Measurements from ENCODE around the gene SLC25A23. TPM values are rescaled to one million over a fixed set of nuclear protein-coding genes. Genes with fewer than 3 reads are reported as not detected.

The SLC25A23 gene
- total and polyA plus RNA-seq, 10 of the 15 experiments (the other 5 are each of a cell fraction or from before 2014, with no cell fraction given), result 10.2 to 85.8 (median 50.0) TPM

GRCh38 chr19:6471076-6471475 lies 11.5 kb upstream of the SLC25A23 start:
- RAD21 ChIA-PET (ENCODE audit: unreplicated experiment), result interaction anchor here (1.0 kb wide), 1 partner anchor 10 kb away, joined by 3 read pairs; no protein-coding TSS in a partner anchor
- intact Hi-C loops (cut with micrococcal nuclease; ENCODE audit: unreplicated experiment), result no loop called here
- BruUV-seq (replicated peaks), result no TSS peak
- Histone ChIP-seq H3K4me1 (ENCODE audit: control insufficient read depth, insufficient read depth, low read length) (no peaks in the 10 kb centered on the region), H3K4me3 (no peak overlapping the region), H3K9me3 (replicated peaks; ENCODE audit: control insufficient read depth, insufficient read depth, low read length) (no peaks in the 10 kb centered on the region; the same call in 2 of the 3 replicates), H3K79me2 (ENCODE audit: control insufficient read depth, insufficient read depth, low read length) (no peaks in the 10 kb centered on the region), H3K4me2 (ENCODE audit: control insufficient read depth, insufficient read depth) (no peak overlapping the region), H2AFZ (ENCODE audit: control insufficient read depth, low read depth, low read length) (no peak overlapping the region), H4K20me1 (ENCODE audit: control insufficient read depth, insufficient read depth) (no peaks in the 10 kb centered on the region), H3K36me3 (ENCODE audit: control insufficient read depth in 2 of 2, insufficient read depth in 2 of 2, low read length in 1 of 2) (peaks cover 4 to 7% of the 10 kb centered on the region in 2 experiments; a peak in 3 of 4 replicates), H3K27ac (ENCODE audit: control insufficient read depth, insufficient read depth) (no peak overlapping the region), H3K27me3 (replicated peaks in 1 of 2; ENCODE audit: control insufficient read depth in 2 of 2, insufficient read depth in 2 of 2, low read length in 1 of 2) (no peaks in the 10 kb centered on the region), H3K9ac (ENCODE audit: control insufficient read depth, insufficient read depth, low read length) (no peak overlapping the region)
- ATAC-seq, result no peak
- FAIRE-seq, result no peak
- POLR2A ChIA-PET, result interaction anchor here (0.6 kb wide), 1 partner anchor 14 kb away, joined by 3 read pairs; no protein-coding TSS in a partner anchor
- WGBS (ENCODE audit: insufficient coverage, insufficient replicate concordance, low lambda C conversion rate, missing lambda C conversion rate), result 90% methylated on average over 14 of the region's 14 CpGs
- in situ Hi-C loops (cut with MboI), result no loop called here
- CTCF ChIA-PET, result interaction anchor here (0.6 kb wide), 1 partner anchor 749 kb away, joined by 3 read pairs; no protein-coding TSS in a partner anchor
- no peak for DNase-seq (ENCODE audit: low read depth, low spot score)
- TF ChIP-seq NKRF (conservative IDR thresholded peaks at IDR 0.05) (no peak), IKZF1 (conservative IDR thresholded peaks at IDR 0.05) (no peak), CHD2 (IDR thresholded peaks at IDR 0.05; ENCODE audit: borderline replicate concordance, low read depth, low read length) (no peak), MYB (IDR thresholded peaks at IDR 0.05; ENCODE audit: borderline replicate concordance, low read depth, low read length) (no peak), GABPA (IDR thresholded peaks at IDR 0.05; ENCODE audit: low read depth) (no peak), ZNF687 (IDR thresholded peaks at IDR 0.05) (no peak), SREBF2 (IDR thresholded peaks at IDR 0.05; ENCODE audit: low read length) (no peak), SRF (IDR thresholded peaks at IDR 0.05; ENCODE audit: low read depth in 2 of 2, low read length in 2 of 2) (no peak), ZSCAN29 (IDR thresholded peaks at IDR 0.05) (no peak), PKNOX1 (IDR thresholded peaks at IDR 0.05) (no peak)
- SMC1A ChIA-PET (ENCODE audit: uncharacterized antibody, unreplicated experiment), result interaction anchor here (1.6 kb wide), 1 partner anchor 80 kb away, joined by 3 read pairs; no protein-coding TSS in a partner anchor
